Right hindlimb (tissue), 1 donor: Measurements from ENCODE around the gene PRDM16.

Experiments used
- DNase-seq: peaks from one replicate; pipeline ENCODE4 v3.0.0-alpha.2; 2018

Gene PRDM16

GRCh38 chr1:3390291-3390690 is 321.3 kb downstream of the PRDM16 start:
- no peak for DNase-seq

- no peak for DNase-seq
Observed at GRCh38 chr1:3391711-3392110, 322.7 kb downstream of the PRDM16 start.

GRCh38 chr1:3393024-3393986 is 324.3 kb downstream of the PRDM16 start:
- DNase-seq, result no peak

GRCh38 chr1:3393987-3394920 is 325.3 kb downstream of the PRDM16 start:
- no peak for DNase-seq

- DNase-seq, result no peak
Observed at GRCh38 chr1:3396411-3396810, 327.4 kb downstream of the PRDM16 start.

GRCh38 chr1:3397311-3397710 is 328.3 kb downstream of the PRDM16 start:
- DNase-seq, result no peak

- DNase-seq, result no peak
Observed at GRCh38 chr1:3398396-3399140, 329.6 kb downstream of the PRDM16 start.

- DNase-seq, result peak; percentile 51
Observed at GRCh38 chr1:3399732-3400131, 330.7 kb downstream of the PRDM16 start.

GRCh38 chr1:3401585-3402257 is 332.7 kb downstream of the PRDM16 start:
- DNase-seq, result no peak

GRCh38 chr1:3402258-3403010 is 333.4 kb downstream of the PRDM16 start:
- no peak for DNase-seq

GRCh38 chr1:3403011-3403345 is 334.0 kb downstream of the PRDM16 start:
- DNase-seq, result no peak

- no peak for DNase-seq
Observed at GRCh38 chr1:3403388-3404231, 334.6 kb downstream of the PRDM16 start.

GRCh38 chr1:3404301-3404700 is 335.3 kb downstream of the PRDM16 start:
- no peak for DNase-seq

GRCh38 chr1:3404801-3405200 is 335.8 kb downstream of the PRDM16 start:
- no peak for DNase-seq

- no peak for DNase-seq
Observed at GRCh38 chr1:3405491-3405890, 336.5 kb downstream of the PRDM16 start.

- DNase-seq, result no peak
Observed at GRCh38 chr1:3405974-3406867, 337.2 kb downstream of the PRDM16 start.

- DNase-seq, result no peak
Observed at GRCh38 chr1:3407021-3407420, 338.0 kb downstream of the PRDM16 start.

- no peak for DNase-seq
Observed at GRCh38 chr1:3408751-3409266, 339.8 kb downstream of the PRDM16 start.
